Loucy (cell line): ENCODE results near the gene ZFYVE26.

Source experiments
- H2AFZ ChIP-seq: fragments of 200-600 bp; sonication (generic); 2 replicates; pipeline ENCODE4 v1.6.0; 2016; ENCODE audit warnings: antibody characterized with exemption, mild to moderate bottlenecking, low read length, moderate library complexity
- H3F3A ChIP-seq: fragments of 200-600 bp; 2 replicates; pipeline ENCODE4 v1.6.0; 2016; ENCODE audit warnings: antibody characterized with exemption, low read depth, mild to moderate bottlenecking
- H3K27me3 ChIP-seq: fragments of 200-600 bp; sonication (generic); 2 replicates; pipeline ENCODE4 v1.6.1; 2014; ENCODE audit warnings: low read length, mild to moderate bottlenecking; ENCODE audit not compliant: insufficient read depth, poor library complexity, severe bottlenecking
- H3K36me3 ChIP-seq: fragments of 200-600 bp; sonication (generic); 2 replicates; pipeline ENCODE4 v1.6.1; 2016; ENCODE audit warnings: low read length; ENCODE audit not compliant: insufficient read depth
- H3K4me1 ChIP-seq: fragments of 200-600 bp; sonication (generic); 2 replicates; pipeline ENCODE4 v1.5.1; 2014; ENCODE audit warnings: low read length, mild to moderate bottlenecking; ENCODE audit not compliant: insufficient read depth, poor library complexity, severe bottlenecking
- H3K4me2 ChIP-seq: fragments of 200-600 bp; sonication (generic); 2 replicates; pipeline ENCODE4 v1.6.0; 2014; ENCODE audit warnings: antibody characterized with exemption, low read length, low read depth, mild to moderate bottlenecking; ENCODE audit not compliant: poor library complexity, severe bottlenecking
- H3K4me3 ChIP-seq: fragments of 200-600 bp; sonication (generic); 2 replicates; pipeline ENCODE4 v1.5.1; 2014; ENCODE audit warnings: low read length, mild to moderate bottlenecking, mixed read lengths; ENCODE audit not compliant: poor library complexity, severe bottlenecking
- H3K79me2 ChIP-seq: fragments of 200-600 bp; sonication (generic); 2 replicates; pipeline ENCODE4 v1.6.1; 2014; ENCODE audit warnings: low read length; ENCODE audit not compliant: insufficient read depth
- H3K9ac ChIP-seq: fragments of 200-600 bp; sonication (generic); 2 replicates; pipeline ENCODE4 v1.6.0; 2014; ENCODE audit warnings: mild to moderate bottlenecking, low read depth, low read length, moderate library complexity; ENCODE audit not compliant: poor library complexity, severe bottlenecking
- H3K9me2 ChIP-seq: fragments of 200-600 bp; sonication (generic); replicated peaks from 2 replicates; pipeline ENCODE4 v1.6.1; 2016; ENCODE audit warnings: low read depth, low read length, mixed read lengths
- H3K9me3 ChIP-seq: fragments of 200-600 bp; sonication (generic); 2 replicates; pipeline ENCODE4 v1.6.1; 2014; ENCODE audit warnings: mild to moderate bottlenecking, antibody characterized with exemption, low read length, low read depth; ENCODE audit not compliant: insufficient read depth
- H4K20me1 ChIP-seq: fragments of 200-600 bp; sonication (generic); 2 replicates; pipeline ENCODE4 v1.6.0; 2014; ENCODE audit warnings: antibody characterized with exemption, low read length, mild to moderate bottlenecking; ENCODE audit not compliant: insufficient read depth, poor library complexity, severe bottlenecking
- CTCF ChIP-seq: fragments of 200-600 bp; sonication (generic); conservative IDR thresholded peaks from 2 replicates; pipeline ENCODE4 v1.5.1; 2014; ENCODE audit warnings: mild to moderate bottlenecking, antibody characterized with exemption, low read length
- EZH2phosphoT487 ChIP-seq: fragments of 200-600 bp; IDR thresholded peaks from 2 replicates; pipeline ENCODE4 v1.6.1; 2018; ENCODE audit warnings: antibody characterized with exemption, mild to moderate bottlenecking, moderate library complexity, borderline replicate concordance

Gene ZFYVE26

GRCh38 chr14:67852926-67853604 is 36.7 kb upstream of the ZFYVE26 start:
- Histone ChIP-seq H3F3A (no peaks in the 10 kb centered on the region), H3K4me2 (no peak overlapping the region), H3K79me2 (peaks cover 10% of the 10 kb centered on the region; the same call in 1 of the 2 replicates)

GRCh38 chr14:67851785-67852410 is 35.5 kb upstream of the ZFYVE26 start:
- Histone ChIP-seq H3K9ac (peak overlapping the region; percentile 19), H3K4me1 (peaks cover 13% of the 10 kb centered on the region)

More at GRCh38 chr14:67852926-67853604, 36.7 kb upstream of the ZFYVE26 start:
- Histone ChIP-seq H2AFZ (no peak overlapping the region), H3K9me3 (peaks cover 13% of the 10 kb centered on the region; the same call in 1 of the 2 replicates), H4K20me1 (no peaks in the 10 kb centered on the region), H3K9me2 (no peaks in the 10 kb centered on the region), H3K4me1 (peaks cover 14% of the 10 kb centered on the region), H3K36me3 (no peaks in the 10 kb centered on the region), H3K9ac (peak overlapping the region; percentile 11), H3K27me3 (no peaks in the 10 kb centered on the region), H3K4me3 (no peak overlapping the region)
- TF ChIP-seq CTCF (no peak), EZH2phosphoT487 (no peak)

More at GRCh38 chr14:67851785-67852410, 35.5 kb upstream of the ZFYVE26 start:
- H3K4me2 ChIP-seq: peak overlapping the region; percentile 9
- no peaks in the 10 kb centered on the region for H3K9me2 ChIP-seq
- no peaks in the 10 kb centered on the region for H3F3A ChIP-seq
- H4K20me1 ChIP-seq: no peaks in the 10 kb centered on the region
- H3K27me3 ChIP-seq: no peaks in the 10 kb centered on the region
- H3K79me2 ChIP-seq: peaks cover 10% of the 10 kb centered on the region; the same call in 1 of the 2 replicates
- H3K4me3 ChIP-seq: no peak overlapping the region
- H2AFZ ChIP-seq: no peak overlapping the region
- peaks cover 13% of the 10 kb centered on the region; the same call in 1 of the 2 replicates for H3K9me3 ChIP-seq
- TF ChIP-seq CTCF: no peak
- TF ChIP-seq EZH2phosphoT487: no peak
- H3K36me3 ChIP-seq: no peaks in the 10 kb centered on the region
